GOT3 (cell line): ENCODE measurements around the gene GFAP.

Experiments
- DNase-seq: peaks from one replicate; lab custom pipeline; 2025; ENCODE audit warnings: mixed read lengths; lab: John Stamatoyannopoulos, UW

Gene GFAP

DNA sequence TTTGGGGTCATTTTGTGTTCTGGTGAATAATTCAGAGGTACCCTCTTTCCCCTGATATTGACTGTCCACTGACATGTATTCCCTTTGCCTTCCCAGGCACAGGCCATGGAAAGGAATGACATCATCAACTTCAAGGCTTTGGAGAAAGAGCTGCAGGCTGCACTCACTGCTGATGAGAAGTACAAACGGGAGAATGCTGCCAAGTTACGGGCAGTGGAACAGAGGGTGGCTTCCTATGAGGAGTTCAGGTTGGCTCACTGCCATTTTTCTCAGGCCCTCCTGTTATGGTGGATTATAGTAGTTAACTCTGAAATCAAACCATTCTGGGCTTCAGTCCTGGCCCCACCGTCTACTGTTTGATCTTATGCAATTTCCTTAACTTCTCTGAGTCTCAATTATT, 14.4 kb downstream of the GFAP start:
- no peak for DNase-seq

DNA sequence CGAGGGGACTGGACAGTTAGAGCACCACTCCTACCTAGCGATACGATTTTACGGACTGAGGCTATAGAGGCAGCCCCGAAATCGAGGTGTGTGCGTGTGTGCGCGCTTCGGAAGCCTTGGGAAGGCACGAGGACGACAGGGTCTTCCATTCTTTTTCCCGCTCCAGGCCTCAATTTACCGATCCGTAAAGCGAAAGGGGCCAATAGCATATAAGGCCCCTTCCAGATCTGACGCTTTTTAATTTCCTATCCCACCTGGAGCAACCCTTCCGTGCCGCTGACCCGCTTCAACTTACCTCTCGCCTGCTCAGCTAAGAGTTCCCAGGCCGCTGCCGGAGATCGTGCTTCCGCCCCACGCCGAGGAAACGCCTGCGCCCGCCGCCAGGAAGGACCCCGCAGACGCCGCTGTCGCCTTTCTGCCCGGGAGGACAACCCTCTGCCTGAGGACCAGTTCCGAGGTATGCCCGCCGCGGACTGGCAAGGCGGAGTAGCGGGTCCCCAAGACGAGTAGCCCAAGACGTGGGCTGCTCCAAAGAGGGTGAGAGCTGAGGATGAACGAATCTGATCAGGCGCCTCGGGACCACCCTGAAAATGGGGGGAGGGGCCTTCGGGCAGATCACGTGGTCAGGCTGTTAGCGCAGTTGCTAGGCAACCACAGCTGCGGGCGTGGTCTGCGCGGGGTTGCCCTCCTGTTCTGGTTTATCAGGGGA, 16.1 kb downstream of the GFAP start, which contains the start of gene EFTUD2:
TSS of gene EFTUD2 (minus strand) at position 372 of the 709 bp plus-strand sequence. CDS start 4,924 bp downstream, outside the sequence.
- DNase-seq: peak; percentile 95

DNA sequence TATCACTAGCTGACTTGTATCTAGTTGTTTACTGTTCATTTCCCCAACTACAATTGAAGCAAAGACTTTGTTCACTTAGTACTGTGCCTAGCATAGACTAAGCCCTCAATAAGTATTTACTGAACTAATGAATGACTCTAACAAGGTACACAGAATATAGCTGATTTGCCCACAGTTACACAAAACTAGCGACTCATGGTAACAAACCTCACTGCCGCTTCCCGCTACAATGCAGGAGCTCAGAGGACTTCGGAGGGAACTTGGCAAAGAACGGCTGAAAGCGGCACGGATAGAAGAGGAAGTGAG, 16.6 kb downstream of the GFAP start:
- no peak for DNase-seq

DNA sequence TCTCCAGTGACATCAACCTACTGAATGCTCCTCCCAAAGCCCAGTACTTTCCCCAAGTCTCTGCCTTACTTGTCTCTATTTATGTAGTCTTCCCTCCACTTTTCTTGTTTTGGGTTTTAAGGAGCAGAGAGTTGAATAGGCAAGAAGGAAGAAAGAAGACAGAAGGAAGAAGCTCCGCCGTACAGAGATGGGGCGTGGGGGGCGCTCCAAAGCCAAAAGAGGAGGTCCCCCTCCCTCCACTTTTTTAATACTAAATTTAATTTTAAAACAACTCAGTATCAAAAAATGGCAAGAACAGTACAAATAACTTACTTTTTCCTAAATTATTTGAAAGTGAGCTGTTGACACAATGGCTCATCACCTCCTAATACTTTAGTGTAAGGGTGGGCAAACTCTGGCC, 20.7 kb downstream of the GFAP start:
- no peak for DNase-seq

DNA sequence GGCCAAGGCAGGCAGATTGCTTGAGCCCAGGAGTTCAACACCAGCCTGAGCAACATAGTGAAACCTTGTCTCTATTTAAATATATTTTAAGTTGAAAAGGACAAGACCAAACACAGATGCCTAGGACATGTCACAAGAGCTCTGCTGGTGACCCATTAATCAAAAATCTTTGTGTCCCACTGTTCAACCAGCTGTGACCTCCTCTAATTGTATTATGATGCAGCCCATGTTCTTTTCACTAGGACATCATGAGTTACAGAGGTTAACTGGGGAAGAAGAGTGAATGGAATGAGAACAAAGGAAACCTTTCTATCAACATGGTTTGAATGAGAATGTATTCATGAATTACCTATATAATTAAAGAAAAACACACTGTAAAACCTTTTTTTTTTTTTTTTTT, 23.1 kb downstream of the GFAP start:
- DNase-seq: no peak

DNA sequence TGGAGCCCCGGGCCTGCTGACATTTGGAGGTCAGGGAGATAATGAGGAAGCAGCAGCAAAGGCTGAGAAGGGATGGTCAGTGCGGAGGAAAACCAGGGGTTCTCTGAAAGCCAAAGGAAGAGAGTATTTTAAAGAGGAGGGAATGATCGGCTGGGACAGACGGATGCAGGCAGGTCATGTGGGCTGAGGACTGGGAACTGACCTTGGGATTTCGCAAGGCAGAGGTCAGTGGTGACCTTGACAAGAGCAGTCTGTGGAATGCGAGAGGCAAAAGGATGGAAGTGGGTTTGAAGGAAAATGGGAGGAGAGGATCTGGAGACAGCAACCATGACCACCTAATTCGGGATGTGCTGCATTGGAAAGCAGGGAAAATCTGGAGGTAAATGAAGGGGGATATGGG, 26.3 kb downstream of the GFAP start:
- no peak for DNase-seq

DNA sequence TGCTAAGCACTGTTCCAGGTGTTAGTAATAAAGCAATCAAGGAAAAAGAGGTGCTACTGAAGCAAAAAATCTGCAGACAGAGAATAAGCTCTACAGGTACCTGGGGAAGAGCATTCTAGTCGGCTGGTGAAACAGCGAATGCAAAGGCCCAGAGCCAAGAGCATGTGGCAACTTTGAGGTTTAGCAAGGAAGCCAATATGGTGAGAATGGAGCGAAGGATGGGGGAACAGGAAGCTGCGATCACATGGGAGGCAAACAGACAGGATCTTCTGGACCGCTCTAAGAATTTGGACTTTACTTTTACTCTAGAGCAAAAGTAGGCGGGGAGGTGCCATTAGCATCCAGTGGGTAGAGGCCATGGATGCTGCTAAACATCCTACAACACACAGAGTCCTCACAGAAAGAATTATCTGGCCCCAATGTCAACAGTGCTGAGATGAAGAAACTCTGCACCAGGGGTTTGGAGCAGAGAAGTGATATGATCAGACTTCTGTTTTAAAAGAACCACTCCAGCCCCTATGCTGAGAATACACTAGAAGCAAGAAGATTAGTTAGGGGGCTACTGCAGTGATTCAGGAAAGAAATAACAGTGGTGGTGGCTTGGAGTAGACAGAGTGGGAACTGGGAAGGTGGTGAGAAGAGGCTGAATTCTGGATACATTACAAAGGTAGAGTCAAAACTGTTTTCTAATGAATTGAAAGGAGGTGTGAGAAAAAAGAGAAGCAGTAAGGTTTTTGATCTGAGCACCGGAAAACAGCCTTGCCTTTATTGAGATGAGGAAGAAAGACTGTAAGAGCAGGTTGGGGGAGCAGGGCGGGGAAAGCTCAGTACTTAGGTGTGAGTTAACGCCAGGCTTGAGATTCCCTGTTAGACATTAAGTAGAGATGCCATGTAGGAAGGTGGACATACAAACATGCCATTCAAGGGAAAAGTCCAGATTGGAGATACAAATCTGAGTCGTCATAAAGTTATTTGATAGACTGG, 27.0 kb downstream of the GFAP start:
- no peak for DNase-seq

DNA sequence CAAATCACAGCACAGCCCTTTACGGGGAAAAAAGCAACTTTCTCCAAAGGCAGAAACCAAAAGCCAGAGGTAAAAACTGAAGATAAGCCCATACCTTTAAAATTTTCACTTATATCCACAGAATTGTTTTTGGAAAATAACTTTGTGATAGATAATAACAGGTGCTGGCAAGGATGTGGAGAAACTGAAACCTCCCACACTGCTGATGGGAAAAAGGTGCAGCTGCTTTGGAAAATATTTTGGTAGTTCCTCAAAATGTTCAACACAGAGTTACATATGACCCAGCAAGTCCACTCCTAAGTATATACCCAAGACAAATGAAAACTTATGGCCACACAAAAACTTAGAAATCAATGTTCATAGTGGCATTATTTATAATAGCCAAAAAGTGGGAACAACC, 28.3 kb downstream of the GFAP start:
- no peak for DNase-seq

DNA sequence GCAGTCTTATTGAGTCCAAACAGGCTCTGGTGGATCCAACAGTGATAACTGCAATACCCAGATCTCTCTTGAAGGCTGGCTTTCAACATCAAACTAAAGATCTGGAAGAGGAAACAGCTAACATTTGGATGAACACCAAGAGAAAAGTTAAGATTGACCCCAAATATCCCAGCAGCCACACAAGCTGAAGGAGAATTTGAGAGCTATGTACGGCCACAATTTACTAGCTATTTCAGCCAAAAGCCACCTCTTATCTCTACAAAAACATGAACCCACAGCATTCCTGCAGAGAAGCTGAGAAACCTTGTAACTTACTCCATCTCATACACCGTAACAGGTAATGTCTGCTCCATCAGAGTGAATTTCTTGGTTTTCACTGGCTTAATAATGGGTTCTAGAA, 30.4 kb downstream of the GFAP start:
- DNase-seq: no peak

DNA sequence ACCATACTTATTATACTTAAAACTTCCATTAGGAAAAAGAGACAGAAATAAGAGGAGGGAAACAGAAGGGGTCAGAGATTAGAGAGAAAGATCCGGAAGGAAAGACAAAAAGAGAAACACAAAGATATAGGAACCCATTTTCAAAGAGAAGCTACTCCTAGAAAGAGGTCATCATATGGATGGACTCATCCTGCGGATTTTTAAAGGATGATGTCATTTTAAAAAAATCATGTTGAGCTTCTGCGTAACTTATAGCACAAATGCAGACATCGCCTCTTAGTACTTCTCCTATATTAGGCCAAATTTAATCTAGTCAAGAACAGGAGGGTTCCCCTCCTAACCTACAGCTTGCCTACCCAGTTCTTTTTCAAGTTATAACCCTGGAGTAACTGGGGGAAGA, 34.2 kb downstream of the GFAP start:
- no peak for DNase-seq

DNA sequence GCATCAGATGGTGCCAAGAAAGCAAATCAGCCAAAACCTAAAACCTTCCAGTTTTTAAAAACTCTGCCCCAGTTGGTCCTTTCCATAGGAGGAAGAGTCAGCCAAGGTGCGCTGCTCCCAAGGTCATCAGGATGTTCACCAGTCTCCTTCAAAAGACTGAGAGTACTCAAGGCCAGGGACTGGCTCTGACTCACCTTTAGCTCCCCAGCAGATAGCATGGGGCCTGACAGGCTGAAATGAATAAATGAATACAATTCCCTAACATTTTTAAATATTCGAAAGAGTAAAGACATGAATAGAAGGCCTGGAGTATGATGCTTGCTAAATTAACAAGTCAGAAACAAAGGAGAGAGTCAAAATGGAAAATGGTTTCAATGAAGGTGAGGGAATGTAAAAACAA, 35.2 kb downstream of the GFAP start:
- no peak for DNase-seq

DNA sequence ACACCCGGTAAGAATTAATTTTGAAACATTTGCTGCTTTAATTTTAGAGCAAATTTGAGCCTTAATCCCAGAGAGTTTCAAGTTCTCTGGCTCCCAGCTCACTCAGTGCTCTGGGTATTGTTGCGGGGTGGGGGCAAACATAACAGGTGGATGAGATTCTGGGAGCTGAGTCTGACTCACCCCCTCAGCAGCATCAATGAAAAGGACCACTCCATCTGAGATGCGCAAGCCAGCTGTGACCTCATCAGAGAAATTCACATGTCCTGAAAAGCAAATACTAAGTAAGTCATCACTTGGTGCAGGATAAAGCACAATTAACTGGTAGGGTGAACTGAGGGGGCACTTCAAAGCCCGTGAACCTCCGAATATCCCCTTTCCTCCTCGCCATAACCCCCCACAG, 35.9 kb downstream of the GFAP start:
- no peak for DNase-seq

DNA sequence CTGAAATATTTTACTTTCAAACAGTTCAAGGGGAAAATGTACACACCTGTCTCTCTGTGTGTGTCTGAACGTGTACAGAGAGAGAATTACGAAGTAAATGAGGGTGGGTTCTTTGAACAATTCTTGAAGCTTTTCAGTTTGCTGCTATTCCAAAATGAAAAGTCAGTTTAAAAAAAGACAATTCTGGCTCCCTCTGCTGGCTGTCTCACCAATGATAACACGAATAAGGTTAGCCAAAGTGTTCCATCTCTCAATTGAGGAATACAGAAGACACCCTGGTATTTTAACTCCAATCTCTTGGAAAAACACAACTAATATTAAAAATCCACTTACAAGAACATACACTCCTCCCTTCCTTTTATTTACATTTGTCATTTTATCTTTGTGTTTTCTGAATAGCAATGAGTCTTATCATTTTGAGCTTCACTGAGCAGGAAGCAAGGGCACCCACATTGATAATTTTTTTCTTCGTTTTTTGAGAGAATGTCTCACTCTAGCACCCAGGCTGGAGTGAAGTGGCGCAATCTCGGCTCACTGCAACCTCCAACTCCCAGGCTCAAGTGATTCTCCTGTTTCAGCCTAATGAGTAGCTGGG, 36.6 kb downstream of the GFAP start:
- DNase-seq: no peak

DNA sequence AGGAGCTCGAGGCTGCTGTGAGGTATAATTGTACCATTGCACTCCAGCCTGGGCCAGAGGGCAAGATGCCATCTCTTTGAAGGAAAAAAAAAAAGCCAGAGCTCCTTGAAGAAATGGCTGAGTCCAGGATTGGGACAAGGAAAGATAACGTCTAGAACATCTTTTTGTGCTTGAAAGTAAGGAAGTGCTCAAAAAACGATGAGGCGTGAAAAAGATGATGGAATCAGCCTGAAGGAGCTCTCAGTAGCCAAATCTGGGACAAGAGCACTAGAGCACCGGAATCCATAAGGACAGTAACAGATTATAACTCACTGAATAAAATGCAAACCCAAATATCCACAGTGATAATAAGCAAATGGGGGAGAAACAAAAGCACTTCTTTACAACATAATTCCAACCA, 38.2 kb downstream of the GFAP start:
- no peak for DNase-seq

DNA sequence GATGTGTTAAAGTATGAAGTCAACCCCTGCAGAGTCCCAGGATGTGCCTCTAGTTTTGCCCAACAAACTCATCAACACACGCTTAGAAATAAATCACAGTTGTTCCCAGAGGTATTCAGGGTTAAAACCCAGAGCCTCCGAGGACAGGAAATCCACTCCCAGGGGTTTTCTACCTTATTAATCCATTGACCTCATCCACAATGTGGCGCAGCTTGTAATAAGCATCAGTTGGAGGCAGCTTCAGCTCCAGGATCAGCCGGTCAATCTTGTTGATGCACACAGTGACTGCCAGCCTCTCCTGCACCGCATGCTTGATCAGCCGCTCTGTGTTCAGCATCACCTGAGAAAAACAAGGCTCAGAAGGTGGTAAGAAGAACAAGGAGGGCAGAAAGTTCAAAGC, 39.5 kb downstream of the GFAP start:
- DNase-seq: no peak

DNA sequence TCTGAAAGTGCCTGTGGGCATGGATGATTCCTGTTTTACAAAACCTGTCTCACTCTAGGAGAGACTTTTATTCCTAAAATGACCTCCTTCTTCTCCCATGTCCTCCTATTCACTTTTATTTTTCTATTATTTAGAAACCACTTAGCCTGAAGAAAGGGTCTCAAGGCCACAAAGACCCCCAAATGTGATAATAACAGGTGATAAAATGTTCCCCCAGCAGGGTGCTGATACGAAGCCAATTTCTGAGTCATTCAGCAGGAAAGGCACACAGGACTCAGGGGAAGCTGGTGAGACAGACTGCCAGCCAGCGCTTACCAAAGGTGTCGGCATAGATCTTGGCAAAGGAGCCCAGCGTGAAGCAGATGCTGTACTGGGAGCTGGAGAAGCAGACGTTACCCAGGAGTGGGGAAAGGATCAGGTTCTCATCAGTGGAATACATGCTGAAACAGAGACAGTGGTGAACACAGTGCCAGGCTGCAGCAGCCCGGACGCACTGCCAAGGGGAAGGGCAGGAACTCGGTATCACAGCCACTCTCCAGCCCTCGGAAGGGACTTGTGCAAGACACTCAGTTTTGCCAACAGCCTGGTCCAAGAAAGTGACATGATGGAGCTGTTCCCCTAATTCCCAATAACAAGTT, 43.0 kb downstream of the GFAP start:
- no peak for DNase-seq

DNA sequence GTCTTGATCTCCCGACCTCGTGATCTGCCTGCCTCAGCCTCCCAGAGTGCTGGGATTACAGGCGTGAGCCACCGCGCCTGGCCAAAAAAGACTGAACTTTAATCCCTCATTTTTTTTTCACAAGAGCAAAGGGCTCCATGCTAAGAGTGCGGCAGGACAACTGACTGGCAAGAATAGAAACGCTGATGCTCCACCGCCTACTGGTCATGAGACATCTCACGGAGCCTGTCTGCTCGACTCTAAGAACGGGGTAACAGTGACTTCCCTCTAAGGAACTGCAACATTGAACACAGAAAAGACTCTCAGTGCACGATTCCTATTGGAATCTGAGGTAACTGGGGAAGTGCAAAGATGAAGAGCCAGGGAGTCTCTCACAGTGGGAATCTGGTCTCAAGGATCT, 43.7 kb downstream of the GFAP start:
- no peak for DNase-seq

DNA sequence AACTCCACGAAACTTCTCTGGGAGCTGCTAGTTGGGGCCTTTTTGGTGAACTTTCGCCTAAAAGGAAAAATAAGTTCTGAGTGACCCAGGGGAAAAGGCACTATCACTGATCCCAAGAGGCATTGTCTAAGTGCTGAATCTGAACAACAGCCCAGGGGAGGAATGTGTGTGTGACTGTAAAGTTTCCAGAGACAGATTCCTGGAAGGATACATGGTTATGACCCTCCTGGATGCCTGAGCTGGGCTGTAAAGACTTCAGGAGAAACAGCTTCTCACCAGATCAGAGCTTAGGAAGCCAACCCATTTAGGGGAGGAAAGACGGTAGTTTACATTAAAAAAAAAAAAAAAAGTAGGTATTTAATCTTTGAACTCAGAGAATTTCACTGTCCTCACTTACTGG, 47.5 kb downstream of the GFAP start:
- no peak for DNase-seq

DNA sequence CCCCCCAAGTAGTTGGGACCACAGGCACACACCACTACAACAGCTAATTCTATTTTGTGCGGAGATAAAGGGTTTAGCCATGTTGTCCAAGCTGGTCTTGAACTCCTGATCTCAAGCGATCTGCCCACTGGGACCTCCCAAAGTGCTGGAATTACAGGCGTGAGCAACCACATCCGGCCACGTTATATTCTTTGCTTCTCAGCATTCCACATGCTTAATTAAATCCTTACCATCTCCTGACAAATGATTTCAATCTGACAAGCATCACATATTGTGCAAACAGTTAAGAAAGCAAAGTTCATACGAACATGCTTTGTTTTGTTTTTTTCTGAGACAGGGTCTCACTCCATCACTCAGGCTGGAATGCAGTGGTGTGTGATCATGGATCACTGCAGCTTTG, 49.4 kb downstream of the GFAP start:
- no peak for DNase-seq

DNA sequence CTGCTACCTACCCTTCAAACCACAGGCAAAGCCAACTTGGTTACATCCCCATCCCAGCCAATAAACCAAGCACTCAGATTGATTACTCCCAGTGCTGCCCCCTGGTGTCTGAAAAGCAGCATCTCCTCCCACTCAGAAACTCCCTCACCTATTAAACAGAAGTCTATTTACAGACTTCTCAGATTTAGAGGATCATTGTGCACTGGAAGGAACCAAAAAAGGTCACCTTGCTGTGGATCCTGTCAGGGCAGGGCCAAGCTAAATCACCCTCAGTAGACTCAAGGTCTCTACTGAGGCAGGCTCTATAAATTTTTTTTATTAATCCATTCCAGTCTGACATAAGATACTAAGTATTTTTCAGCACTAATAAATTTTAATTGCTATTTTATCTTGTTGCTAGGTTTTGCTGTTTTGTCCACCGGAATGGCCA, 50.1 kb downstream of the GFAP start:
- no peak for DNase-seq

DNA sequence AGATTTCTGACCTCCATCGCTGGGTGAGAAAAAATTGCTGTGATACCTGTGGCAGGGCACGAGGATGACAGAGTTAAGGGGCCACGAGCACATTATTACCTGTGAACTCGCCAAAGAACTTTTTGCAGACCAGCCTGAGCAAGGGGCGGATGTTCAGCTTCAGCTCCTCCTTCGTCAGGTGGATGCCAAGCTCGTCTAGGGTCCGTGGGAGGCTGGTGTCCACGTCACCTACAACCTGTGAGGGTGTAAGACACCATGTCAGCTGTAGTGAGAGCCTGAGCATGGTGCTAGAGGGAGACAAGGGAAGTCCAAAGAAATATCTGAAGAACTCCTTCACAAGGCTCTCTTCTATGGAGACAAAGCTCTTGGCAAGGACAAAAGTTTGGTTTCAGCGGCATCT, 50.5 kb downstream of the GFAP start:
- no peak for DNase-seq
